Stimulated activated CD4-positive, alpha-beta T cell treated with anti-CD3 and anti-CD28 coated beads, Interleukin-12 subunit alpha, Interleukin-12 subunit beta, amount 100 ng/mL, for 48 hours (primary cell): ENCODE data around the gene PARD3B.

ENCODE experiments used
- DNase-seq, 3 donors: peaks; one replicate each; pipeline ENCODE4 v3.0.0-alpha.2; 2020; ENCODE audit warnings: low read depth in 2 of 3, low spot score in 1 of 3

Gene PARD3B

DNA sequence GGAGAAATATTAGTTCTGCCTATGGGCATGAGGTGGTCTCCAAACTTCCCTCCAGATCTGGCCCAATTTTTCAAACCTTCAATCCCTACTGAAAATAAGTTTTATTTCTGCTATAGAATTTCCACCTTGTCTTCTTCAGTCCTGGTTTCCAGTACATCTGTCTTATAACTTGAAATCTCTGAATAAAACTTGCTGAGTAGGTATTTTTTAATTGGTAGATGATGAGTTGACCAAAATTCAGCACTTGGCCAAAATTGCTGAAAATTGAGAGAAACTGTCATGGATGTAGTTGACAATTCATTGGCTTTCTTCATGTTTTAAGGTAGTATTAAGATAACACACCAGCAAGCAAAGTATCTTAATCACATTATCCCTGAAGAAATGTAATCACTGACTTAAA is 206.2 kb downstream of the PARD3B start:
- no peak for DNase-seq

DNA sequence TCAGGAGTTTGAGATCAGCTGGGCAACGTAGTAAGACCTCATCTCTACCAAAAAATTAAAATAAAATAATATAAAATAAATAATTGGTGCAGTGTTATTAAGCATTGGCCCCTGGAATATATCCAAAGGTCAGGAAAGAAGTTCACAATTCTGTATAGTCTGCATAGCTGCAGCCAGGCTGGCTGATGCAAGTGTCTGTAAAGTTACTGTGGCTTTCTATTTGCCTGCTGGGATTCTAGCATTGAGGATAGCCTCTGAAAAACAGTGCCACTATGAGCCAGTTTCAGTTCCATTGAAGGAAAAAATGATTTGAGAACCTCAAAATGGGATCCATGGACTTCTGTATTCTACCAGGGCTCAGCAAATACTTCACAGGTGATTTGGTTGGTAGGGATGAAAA is 208.6 kb downstream of the PARD3B start:
- DNase-seq, result no peak

DNA sequence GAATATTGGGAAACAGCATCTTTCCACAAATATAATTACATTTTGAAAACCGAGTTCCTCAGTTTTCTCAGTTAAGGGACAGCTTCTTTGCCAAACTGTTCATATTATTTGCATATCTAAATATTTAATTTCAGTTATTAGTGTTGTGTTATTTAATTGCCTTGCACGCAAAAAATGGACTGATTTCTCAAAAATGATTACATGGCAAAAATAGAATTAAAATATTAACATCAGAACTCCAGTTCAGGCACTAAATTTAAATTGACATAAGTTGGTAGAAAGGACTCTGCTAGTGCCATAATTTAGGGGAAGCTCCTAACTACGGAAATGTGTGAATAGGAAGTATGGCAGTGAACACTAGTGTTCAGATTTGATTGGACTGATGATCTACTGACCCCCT is 209.6 kb downstream of the PARD3B start:
- DNase-seq, result no peak

GRCh38 chr2:204763974-204764703 is 218.9 kb downstream of the PARD3B start:
- no peak for DNase-seq

GRCh38 chr2:204770735-204771134 is 225.5 kb downstream of the PARD3B start:
- no peak for DNase-seq

- no peak for DNase-seq
Measured at GRCh38 chr2:204771721-204772120, 226.4 kb downstream of the PARD3B start.

DNA sequence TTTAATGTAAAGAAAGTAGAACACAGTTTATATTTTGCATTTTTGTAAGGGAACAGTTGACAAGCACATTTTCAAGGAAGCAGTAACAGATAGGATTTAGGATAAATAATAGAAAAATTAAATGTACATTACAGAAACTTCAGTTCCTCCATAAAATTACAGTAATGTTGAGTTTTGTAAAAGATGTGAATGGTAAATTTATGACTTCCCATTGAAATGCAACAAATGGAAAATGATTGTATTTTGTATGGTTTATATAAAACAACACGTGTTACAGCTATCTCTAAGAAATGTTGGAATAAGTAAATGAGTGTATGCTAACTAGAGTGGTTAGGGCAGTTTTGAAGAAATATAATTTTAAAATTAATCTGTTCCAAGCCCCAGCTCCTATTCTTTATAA is 227.3 kb downstream of the PARD3B start:
- DNase-seq, result no peak

DNA sequence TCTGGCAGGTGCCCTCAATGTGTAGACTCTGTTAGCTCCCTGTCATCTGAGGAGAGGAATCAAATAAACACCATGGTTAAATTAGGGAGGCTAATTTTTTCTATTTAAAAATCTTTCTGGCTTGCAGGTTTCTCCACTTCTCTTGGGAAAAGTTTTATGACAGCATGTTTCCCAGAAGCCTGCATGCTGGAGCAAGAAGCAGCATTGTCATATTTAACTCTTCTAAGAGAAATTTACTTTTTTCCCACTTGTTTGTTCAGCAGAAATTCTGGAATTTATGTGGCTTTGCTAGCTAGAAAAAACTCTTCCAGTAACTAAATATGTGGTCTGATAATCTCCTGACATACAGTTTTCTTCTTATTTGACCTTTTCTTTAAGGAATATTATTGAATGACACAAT is 230.5 kb downstream of the PARD3B start:
- no peak for DNase-seq

DNA sequence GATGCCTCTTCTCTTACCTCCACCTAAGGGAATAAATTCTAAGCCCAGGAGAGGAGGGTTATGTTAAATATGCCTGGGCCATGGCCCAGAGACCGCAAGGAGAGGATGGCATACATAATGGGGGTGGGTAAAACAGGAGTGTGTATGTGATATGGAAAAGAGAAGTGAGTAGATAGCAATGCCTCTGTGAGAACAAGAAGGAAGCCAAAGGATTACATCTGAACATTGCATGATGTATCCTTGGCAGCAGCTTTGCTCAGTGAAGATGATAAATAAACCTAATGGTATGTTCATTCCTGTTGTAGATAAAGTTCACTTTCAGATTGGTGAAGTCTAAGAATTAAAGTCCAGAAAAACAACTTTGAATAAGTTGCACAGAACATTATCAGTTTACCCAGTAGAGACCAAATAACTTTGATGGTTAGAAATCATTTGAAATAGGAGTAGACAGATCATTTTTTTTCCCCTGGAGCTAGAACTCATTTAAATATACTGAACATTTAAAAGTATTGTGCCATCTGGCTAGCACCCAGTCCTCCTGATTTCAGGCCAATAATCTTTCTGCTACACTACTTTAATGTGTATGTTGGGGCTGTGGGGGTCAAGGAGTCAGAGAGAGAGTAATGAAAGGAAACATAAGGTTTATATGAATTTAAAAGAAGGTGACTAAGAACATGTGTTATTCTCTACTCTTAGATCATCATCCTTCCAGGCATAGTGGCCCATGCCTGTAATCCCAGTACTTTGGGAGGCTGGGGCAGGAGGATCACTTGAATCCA is 231.7 kb downstream of the PARD3B start:
- no peak for DNase-seq

DNA sequence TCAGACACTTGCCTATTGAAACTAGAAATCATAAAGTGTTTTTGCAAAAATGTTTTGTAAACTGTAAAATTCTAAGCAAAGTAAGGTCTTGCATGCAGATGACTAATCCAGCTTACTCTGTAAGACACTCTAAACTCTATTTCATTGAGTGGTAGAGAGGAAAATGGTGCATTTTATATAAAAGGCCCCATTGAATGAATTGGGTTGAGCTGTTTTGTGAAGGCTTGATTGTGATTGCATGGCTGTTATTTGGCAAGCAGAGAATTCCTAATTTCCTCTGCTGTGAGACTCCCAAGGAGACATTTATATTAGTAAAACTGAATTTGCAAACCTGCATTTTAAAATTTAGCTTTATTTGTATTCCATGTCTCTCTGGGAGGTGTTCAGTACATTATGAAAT is 234.5 kb downstream of the PARD3B start:
- no peak for DNase-seq

DNA sequence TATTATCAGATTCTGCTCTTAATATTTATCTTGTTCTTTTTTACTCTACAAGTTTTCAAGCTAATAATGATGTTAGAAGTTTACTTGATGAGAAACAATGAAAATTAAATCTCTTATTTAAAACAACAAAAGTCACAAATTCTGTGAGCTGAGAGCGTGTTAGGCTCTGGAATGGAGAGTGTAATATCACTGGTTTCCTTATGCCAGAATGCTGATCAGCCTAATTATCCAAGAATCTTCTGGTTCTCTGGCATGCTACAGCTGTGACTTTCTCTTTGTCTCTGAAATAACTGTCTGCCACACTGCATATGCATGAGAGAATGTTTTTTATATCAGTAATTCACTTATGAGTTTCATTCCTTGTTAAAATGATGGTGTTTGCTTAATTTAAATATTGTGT is 236.7 kb downstream of the PARD3B start:
- DNase-seq, result no peak

- no peak for DNase-seq
Measured at GRCh38 chr2:204790076-204790475, 244.8 kb downstream of the PARD3B start.

DNA sequence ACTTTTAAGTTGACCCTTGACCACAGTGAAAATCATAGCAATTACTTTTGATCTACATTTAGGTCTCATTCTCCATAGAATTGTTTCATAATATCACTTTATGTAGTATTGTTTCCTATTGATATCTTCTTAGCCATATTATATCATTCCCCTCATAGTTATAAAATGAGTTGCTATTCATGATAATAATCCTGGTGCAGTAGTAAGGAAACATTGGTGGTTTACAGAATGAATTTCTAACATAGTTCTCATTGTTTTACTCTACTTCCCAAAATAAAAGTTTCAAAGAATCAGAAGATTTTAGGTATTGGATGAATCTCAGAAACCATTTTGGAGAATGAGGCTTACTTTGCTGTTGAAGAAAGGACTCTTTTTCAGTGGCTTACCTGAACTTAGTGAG is 246.0 kb downstream of the PARD3B start:
- DNase-seq, result no peak

DNA sequence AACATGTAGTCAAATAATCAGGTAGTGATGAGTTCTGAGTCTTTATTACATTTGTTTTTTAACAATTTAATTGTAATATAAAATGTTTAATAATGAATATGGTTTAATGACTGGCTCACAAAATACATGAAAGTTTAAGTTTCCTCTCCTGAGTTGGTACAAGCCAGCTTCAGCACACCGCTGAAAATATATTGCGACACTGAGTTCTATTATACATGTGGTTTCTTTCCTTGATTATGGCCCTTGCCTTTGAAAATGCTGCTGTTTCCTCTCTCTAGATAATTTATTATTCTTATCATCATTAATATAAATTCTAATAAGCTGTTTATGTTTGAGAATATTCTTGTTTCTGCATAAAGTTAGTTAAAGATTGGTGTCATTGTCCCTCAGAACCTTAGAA is 249.3 kb downstream of the PARD3B start:
- no peak for DNase-seq

DNA sequence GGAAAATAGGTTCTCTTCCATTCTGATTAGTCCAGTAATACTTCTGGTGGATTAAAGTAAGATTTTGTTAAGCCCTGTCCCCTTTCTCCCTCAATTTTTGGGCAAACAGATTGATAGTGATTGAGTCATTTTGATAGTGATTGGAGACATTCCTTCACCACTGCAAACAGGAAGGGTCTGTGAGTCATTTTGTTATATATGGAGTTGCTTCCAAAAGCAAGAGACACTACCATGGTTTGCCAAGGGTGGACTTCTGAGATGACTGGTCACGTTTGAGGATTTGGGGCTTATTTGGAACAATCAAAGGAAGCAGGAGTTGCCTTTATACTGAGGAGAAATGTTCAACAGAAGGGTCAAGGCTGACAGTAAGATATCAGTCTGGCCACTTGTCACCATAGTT is 249.9 kb downstream of the PARD3B start:
- no peak for DNase-seq

- no peak for DNase-seq
Measured at GRCh38 chr2:204796581-204796980, 251.3 kb downstream of the PARD3B start.

GRCh38 chr2:204799791-204800190 is 254.5 kb downstream of the PARD3B start:
- DNase-seq, result no peak

GRCh38 chr2:204808494-204808893 is 263.2 kb downstream of the PARD3B start:
- no peak for DNase-seq

GRCh38 chr2:204824751-204825453 is 279.6 kb downstream of the PARD3B start:
- DNase-seq, result no peak

- no peak for DNase-seq
Measured at GRCh38 chr2:204825681-204826080, 280.4 kb downstream of the PARD3B start.

DNA sequence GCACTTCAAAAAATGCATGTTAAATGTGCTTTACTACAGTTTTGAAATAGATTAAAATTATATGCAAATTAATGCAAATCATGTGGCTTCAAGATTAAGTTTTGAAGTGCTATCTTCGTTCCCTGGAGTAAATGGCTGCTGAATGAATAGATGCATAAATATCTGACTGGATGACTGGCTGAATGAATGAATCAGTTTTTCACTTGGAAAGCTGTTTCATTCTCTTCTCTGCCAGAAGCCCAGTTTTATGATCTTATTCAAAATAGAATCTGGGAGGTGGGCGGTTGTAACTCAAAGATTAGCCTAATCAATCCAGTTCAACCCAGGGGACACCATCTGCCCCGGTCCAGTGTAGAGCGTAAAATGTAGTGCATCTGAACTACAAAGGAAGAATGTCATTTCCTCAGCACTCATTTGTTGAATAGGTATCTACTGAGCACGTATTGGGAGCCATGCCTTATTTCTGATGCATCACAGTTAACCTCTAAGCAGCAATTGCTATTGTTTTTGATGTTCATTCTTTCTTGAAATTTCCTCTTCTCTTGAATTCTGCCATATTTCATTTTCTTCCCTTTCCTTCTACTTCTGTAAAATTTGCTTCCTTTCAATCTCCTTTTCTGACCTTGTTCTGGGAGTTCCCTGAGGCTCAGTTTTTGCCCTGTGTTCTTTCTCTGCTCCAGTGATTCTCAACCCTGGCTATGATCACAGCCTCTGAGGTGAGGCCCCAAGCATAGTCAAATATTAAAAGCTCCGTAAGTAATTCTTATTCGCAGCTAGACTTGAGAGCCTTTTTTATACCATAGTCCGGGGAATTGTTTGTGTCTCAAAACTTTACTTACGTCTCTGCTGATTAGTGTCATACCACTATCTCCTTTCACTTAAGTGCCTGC is 282.7 kb downstream of the PARD3B start:
- no peak for DNase-seq
